Activated T-helper 1 cell treated with anti-CD3 and anti-CD28 coated beads, Interleukin-12 subunit alpha, Interleukin-12 subunit beta, Interleukin-2, Interleukin-4 antibody, amounts not matched to agents 30 ng/mL and 10 ng/mL and 1 ng/mL, durations not matched to agents 14 hours and 24 hours and 36 hours (primary cell): ENCODE results near the gene HPCA. TPM values are rescaled to one million over a fixed set of nuclear protein-coding genes. Genes with fewer than 3 reads are reported as not detected.

ENCODE experiments used
- DNase-seq: peaks from one replicate; pipeline ENCODE4 v3.0.0; 2021; ENCODE audit warnings: low spot score
- H3K27ac Mint-ChIP-seq: one replicate; pipeline ENCODE4 v1.8.0; 2021; ENCODE audit warnings: mild to moderate bottlenecking, mixed read lengths
- H3K27me3 Mint-ChIP-seq: one replicate; pipeline ENCODE4 v1.8.0; 2022; ENCODE audit warnings: mild to moderate bottlenecking, moderate library complexity, mixed read lengths; ENCODE audit not compliant: insufficient read depth
- H3K36me3 Mint-ChIP-seq: one replicate; pipeline ENCODE4 v1.8.0; 2021; ENCODE audit warnings: low read depth, mixed read lengths
- H3K4me1 Mint-ChIP-seq: one replicate; pipeline ENCODE4 v1.8.0; 2021; ENCODE audit warnings: low read depth, mixed read lengths
- H3K4me3 Mint-ChIP-seq: one replicate; pipeline ENCODE4 v1.8.0; 2021; ENCODE audit warnings: mild to moderate bottlenecking, moderate library complexity, mixed read lengths
- H3K9me3 Mint-ChIP-seq: one replicate; pipeline ENCODE4 v1.8.0; 2021; ENCODE audit warnings: mixed read lengths
- intact Hi-C: fragments of 100-400 bp; cut with micrococcal nuclease; formaldehyde crosslinking; loops from one replicate; pipeline ENCODE4 v1.15.1; 2024
- total RNA-seq: library from RNA; stranded (reverse); gene quantifications from 2 replicates; pipeline ENCODE4 v1.2.3, GENCODE V29; 2022

The HPCA gene
- total RNA-seq, 1 donor from 2014 or later: not detected

DNA sequence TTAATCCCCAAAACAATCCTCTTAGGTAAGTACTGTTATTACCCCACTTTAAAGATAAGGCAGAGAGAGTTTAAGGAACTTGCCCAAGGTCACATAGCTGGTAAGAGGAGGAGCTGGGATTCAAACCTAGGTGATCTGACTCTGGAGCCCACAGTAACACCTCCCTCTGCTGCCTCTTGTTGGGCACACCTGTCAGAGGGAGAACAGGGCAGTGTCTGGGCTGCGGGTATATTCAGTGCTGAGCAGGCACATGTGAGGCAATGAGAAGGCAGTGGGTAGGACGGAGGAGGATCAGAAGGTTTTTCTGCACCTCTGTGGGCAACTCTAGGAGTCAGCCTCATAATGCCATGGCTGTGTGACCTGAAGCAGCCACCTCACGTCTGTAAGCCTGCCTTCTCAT, 1.8 kb downstream of the HPCA start:
- Mint-ChIP-seq H3K4me3 (no peak overlapping the region), H3K9me3 (no peaks in the 10 kb centered on the region), H3K36me3 (peaks cover 1% of the 10 kb centered on the region), H3K4me1 (peaks cover 13% of the 10 kb centered on the region), H3K27me3 (peaks cover 75% of the 10 kb centered on the region), H3K27ac (no peak overlapping the region)
- no peak for DNase-seq
- intact Hi-C loops: no loop called here

DNA sequence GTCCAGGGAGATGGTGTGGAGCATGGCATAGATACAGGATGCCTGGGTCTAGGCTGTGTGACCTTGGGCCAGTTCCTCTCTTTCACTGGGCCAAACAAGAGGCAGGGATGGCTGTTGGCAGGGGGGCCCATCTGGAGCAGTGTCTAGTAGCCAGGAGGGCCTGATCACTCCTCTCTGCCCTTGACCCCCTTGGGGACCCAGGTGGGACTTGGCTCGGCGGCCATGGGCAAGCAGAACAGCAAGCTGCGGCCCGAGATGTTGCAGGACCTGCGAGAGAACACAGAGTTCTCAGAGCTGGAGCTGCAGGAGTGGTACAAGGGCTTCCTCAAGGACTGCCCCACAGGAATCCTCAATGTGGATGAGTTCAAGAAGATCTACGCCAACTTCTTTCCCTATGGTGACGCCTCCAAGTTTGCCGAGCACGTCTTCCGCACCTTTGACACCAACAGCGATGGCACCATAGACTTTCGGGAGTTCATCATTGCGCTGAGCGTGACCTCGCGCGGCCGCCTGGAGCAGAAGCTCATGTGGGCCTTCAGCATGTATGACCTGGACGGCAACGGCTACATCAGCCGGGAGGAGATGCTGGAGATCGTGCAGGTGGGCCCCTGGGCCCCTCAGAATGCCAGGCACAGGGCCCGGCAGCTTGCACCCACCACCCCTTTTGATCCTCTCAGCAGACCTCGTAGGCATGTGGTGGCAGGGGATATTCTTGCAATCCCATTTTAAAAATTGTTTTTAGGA, 2.6 kb downstream of the HPCA start:
- Mint-ChIP-seq H3K27ac (no peak overlapping the region), H3K27me3 (peaks cover 73% of the 10 kb centered on the region), H3K4me3 (no peak overlapping the region), H3K9me3 (no peaks in the 10 kb centered on the region), H3K36me3 (peaks cover 1% of the 10 kb centered on the region), H3K4me1 (peaks cover 13% of the 10 kb centered on the region)
- DNase-seq: no peak
- intact Hi-C loops: no loop called here

DNA sequence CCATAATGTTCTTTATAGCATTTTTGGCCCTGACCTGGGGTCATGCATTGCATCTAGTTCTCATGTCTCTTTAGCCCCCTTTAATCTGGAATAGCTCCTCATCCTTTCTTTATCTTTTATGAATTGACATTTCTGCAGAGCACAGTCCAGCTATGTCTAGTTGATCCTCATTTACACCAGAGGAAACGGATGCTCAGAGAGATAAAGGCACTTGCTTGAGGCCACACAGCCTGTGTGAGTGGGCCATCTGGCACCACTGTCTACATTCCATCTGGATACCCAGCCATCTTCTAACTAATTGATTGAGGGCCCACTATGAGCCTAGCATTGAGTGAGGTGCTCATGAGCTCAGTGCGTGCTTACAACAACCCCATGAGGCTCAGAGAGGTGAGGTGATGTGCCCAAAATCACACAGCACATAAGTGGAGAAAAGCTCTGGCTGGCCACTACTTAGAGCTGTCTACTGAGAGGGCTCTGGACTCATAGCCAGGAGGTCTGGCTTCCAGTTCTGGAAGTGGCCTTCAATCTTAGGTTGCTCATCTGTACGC, 3.5 kb downstream of the HPCA start:
- H3K27ac Mint-ChIP-seq: no peak overlapping the region
- H3K4me3 Mint-ChIP-seq: no peak overlapping the region
- no peak for DNase-seq
- intact Hi-C loops: no loop called here
- H3K4me1 Mint-ChIP-seq: peaks cover 13% of the 10 kb centered on the region
- H3K36me3 Mint-ChIP-seq: peaks cover 1% of the 10 kb centered on the region
- H3K9me3 Mint-ChIP-seq: no peaks in the 10 kb centered on the region
- peaks cover 67% of the 10 kb centered on the region for H3K27me3 Mint-ChIP-seq

DNA sequence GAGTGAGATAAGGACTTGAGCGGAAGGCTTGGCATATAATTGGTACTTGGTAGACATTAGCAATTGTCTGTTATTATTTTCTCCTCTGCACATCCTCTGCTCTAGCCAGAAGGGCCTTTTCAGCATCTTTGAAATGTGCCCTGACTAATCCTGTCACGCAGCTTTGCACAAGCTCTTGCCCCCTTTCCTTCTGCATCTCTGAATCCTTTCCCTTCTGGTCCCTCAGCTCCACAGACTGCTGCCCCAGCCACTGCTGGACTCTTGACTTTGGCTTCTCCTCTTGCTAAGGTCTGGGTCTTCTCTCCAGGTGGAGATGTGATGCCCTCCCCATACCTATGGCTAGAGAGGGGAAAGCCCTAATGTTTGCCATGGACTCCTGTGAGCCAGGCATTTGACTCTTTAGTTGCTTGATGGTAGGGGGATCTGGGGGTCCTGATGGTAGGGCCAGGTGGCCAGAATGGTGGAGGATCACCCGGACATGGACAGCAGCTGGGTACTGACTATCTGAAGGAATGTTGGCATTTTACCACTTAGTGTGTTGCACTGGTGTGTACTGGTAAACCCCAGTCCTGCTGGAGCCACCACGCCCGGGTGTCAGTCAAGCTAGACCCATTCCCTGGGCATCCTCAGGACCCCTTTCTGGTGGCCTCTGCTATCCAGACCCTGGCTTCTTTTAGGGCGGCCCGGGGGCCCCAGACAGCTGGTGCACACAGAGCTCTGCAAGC, 4.4 kb downstream of the HPCA start:
- H3K9me3 Mint-ChIP-seq: no peaks in the 10 kb centered on the region
- no peak for DNase-seq
- H3K36me3 Mint-ChIP-seq: peaks cover 1% of the 10 kb centered on the region
- H3K27me3 Mint-ChIP-seq: peaks cover 59% of the 10 kb centered on the region
- peaks cover 9% of the 10 kb centered on the region for H3K4me1 Mint-ChIP-seq
- H3K27ac Mint-ChIP-seq: no peak overlapping the region
- intact Hi-C loops: no loop called here
- H3K4me3 Mint-ChIP-seq: no peak overlapping the region

DNA sequence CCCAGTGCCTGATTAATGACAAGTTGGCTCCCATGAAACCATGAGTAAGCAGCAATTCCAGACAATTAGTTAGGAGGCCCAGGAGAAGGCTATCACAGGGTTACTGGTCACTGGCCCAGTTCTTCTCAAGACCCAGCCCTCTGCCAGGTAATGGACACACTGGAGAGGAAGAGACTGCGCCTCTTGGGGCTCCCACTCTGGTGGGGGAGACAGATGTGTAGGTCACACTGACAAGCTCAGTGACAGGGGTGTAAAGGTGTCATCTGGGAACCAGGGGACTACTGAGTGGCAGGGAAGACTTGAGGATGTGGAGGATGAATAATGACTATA, 4.9 kb downstream of the HPCA start:
- H3K36me3 Mint-ChIP-seq: peaks cover 1% of the 10 kb centered on the region
- DNase-seq: no peak
- peaks cover 58% of the 10 kb centered on the region for H3K27me3 Mint-ChIP-seq
- H3K4me1 Mint-ChIP-seq: peaks cover 9% of the 10 kb centered on the region
- H3K27ac Mint-ChIP-seq: no peak overlapping the region
- no peaks in the 10 kb centered on the region for H3K9me3 Mint-ChIP-seq
- intact Hi-C loops: no loop called here
- no peak overlapping the region for H3K4me3 Mint-ChIP-seq

DNA sequence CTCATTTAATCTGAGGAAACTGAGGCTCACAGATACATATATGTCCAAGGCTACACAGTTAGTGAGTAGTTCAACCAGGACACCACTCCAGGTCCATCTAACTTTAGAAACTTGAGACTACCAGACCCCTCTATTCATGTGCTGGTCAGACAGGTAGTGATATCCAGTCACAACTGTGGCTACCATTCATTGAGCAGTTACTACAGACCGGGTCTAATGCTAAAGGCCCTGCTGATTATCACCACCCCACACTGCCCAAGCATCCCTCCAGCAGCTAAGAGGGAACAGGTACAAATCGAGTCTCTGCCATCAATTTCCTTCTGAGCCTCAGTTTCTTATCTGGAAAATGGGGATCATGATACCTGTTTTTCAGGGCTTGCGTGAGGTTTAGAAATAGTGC, 5.3 kb downstream of the HPCA start:
- H3K4me3 Mint-ChIP-seq: no peak overlapping the region
- peaks cover 1% of the 10 kb centered on the region for H3K36me3 Mint-ChIP-seq
- H3K9me3 Mint-ChIP-seq: no peaks in the 10 kb centered on the region

DNA sequence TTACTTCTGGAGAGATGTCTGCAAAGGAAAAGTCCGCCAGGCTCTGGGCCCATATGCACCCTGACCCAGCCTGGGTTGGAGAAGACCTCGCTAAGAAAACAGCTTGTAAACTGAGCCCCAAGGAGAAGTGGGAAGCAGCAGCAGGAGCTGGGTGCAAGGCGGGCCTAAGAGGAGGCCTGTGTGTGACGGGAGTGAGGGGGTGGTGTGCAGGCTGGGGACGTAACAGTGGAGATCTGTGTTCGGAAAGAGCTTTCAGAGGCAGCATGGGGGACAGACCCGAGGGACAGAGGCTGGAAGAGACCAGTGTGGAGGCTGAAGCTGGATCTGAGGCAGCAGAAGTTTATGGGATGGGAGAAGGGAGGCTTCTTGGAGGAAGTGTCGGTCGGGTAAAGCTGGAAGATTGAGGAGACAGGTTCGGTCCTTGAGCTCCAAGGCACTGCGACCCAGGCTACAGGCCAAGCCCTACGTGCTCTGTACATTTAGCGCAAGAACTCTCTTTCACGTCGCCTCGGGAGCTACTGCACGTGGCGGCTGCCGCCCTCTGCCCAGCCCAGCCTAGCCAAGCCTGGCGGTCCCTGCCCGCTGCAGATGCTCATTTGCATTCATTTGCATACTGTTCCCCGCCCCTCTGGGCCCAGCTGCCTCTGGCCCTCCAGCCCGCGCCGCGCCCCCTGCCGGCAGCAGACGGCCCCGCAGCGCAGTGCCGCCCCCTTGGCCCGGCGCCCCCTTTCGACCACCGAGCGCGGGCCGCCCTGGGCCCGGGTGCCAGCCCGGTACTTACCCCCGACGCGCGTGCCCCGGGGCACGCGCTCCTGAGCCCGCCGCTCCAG, 6.3 kb downstream of the HPCA start:
- H3K4me1 Mint-ChIP-seq: peaks cover 9% of the 10 kb centered on the region
- H3K4me3 Mint-ChIP-seq: peak overlapping the region; percentile 19
- no peak for DNase-seq
- intact Hi-C loops: no loop called here
- peaks cover 1% of the 10 kb centered on the region for H3K36me3 Mint-ChIP-seq
- peaks cover 58% of the 10 kb centered on the region for H3K27me3 Mint-ChIP-seq
- no peaks in the 10 kb centered on the region for H3K9me3 Mint-ChIP-seq
- H3K27ac Mint-ChIP-seq: no peak overlapping the region

More for the DNA sequence above, 5.3 kb downstream of the HPCA start:
- DNase-seq: no peak
- intact Hi-C loops: no loop called here
- H3K27ac Mint-ChIP-seq: no peak overlapping the region
- peaks cover 9% of the 10 kb centered on the region for H3K4me1 Mint-ChIP-seq
- peaks cover 61% of the 10 kb centered on the region for H3K27me3 Mint-ChIP-seq

DNA sequence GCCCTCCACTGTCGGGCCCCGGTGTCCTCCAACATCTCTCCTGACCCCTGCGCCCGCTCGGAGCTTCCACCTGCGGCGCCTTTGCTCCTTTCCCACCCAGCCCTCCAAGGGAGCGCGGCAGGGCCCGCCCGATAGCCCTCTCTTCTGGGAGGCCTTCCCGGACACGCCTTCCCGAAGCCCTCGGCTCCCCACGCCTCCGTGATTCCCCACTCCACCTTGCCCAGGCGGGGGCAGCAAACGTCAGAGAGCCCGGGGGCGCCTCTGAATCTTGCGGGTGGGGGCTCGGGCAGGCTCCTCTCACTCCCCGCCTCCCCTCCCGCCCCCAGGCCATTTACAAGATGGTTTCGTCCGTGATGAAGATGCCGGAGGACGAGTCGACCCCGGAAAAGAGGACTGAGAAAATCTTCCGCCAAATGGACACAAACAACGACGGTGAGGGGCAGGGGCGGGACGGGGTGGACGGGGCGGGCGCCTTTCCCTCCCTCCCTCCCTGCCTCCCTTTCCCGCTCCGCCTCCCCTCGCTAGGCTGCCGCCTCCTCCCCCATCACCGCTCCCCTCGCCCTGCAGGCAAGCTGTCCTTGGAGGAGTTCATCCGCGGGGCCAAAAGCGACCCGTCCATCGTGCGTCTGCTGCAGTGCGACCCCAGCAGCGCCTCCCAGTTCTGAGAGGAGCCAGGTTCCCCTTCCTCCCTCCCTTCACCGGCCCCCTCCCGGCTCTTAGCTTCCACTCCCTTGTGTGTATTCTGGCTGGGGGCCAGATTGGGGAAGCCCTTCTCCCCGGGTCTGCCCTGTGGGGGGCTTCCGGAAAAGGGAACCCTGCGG, 7.1 kb downstream of the HPCA start:
- peaks cover 1% of the 10 kb centered on the region for H3K36me3 Mint-ChIP-seq

DNA sequence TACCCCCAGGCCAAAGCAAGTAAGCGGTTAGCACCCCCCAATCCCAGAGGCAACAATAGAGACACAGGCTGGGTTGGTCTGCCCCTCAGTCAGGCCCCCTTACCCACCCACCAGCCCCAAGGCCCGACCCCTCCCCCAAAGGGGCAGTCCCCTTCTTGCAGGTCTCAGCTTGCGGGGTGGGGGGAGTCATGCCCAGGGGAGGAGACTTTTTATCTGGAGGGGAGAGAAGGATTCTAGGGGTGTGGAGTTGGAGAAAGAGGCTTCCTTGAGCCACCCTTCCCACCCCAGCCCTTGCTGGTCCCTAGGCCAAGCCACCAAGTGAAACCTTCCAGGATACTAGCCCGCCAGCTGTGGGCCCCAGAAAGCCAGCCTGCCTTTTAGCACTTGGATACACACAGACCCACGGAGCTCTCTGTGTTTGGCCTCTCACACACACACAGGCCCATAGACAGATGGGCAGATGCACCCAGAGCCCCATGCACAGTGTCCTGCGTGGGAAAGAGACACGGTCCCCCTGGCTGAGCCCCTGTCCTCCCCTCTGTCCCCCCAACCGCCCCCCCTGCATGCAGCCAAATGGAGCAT, 7.8 kb downstream of the HPCA start:
- DNase-seq: no peak
- Mint-ChIP-seq H3K27me3 (peaks cover 62% of the 10 kb centered on the region), H3K9me3 (no peaks in the 10 kb centered on the region), H3K27ac (no peak overlapping the region), H3K4me1 (peaks cover 9% of the 10 kb centered on the region), H3K4me3 (no peak overlapping the region), H3K36me3 (peaks cover 1% of the 10 kb centered on the region)
- intact Hi-C loops: no loop called here

More for the DNA sequence above, 7.1 kb downstream of the HPCA start:
- no peak for DNase-seq
- intact Hi-C loops: no loop called here
- Mint-ChIP-seq H3K27me3 (peaks cover 56% of the 10 kb centered on the region), H3K9me3 (no peaks in the 10 kb centered on the region), H3K27ac (no peak overlapping the region), H3K4me1 (peaks cover 9% of the 10 kb centered on the region), H3K4me3 (peak overlapping the region; percentile 26)

DNA sequence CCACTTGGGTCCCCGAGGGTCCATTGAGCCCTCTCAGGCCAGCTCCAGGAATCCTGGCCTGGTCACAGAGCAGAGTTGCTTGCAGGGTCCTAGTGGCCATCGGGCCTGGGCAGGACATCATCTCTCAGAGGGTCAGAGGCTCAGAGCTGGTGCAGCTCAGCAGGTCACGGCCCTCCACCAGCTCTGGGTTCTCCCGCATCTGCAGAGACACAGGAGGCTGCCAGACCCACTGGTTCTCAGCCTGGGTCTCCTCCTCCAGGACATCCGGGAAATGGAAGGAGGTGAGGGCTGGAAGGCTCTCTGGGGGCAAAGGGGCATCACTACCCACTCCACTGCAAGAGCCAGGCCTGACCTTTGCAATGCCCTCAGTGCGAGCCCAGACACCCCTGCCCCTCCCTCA, 8.4 kb downstream of the HPCA start:
- peaks cover 1% of the 10 kb centered on the region for H3K36me3 Mint-ChIP-seq
- peaks cover 9% of the 10 kb centered on the region for H3K4me1 Mint-ChIP-seq
- H3K27me3 Mint-ChIP-seq: peaks cover 61% of the 10 kb centered on the region
- H3K9me3 Mint-ChIP-seq: no peaks in the 10 kb centered on the region
- no peak for DNase-seq
- intact Hi-C loops: no loop called here
- H3K27ac Mint-ChIP-seq: no peak overlapping the region
- H3K4me3 Mint-ChIP-seq: no peak overlapping the region

DNA sequence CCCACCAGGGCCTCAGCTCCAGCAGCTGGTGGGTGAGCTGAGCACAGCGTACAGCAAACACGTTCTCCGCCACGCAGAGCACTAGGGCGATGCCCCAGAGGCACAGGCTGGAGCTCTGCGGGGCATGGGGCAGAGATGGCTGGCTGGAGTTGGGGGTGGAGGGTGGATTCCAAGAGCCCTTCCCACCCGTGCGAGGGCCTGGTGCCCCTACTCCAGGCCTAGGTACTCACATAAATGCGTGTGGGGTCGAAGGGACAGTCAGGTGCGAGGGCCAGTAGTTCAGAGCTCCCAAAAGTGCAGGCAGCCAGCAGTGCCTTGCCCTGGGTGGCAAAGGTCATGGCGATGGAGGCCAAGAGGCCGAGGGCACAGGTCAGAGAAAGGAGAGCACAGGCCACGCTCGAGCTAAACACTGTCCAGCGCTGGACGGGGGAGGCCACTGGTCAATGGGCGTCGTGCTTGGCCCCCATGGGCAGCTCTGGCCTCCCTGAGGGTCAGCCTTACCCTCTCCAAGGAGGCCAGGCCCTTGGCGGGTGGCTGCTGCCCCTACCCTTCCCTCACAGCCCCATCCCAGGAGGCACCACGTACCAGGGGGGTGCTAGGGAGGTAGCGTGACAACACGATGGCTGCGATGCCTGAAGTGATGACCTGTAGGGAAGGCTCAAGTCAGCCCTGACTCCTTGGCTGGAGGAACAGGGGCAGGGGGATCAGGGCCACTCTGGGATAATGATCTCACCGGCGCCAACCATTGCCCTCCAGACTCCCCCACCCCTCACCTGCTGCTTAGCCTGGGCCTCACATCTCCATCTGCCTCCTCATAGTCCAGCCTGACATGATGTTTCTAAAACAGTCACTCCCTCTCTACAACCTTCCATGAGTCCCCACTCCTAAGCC, 9.3 kb downstream of the HPCA start:
- peaks cover 9% of the 10 kb centered on the region for H3K4me1 Mint-ChIP-seq
- H3K27me3 Mint-ChIP-seq: peaks cover 56% of the 10 kb centered on the region
- intact Hi-C loops: no loop called here
- no peaks in the 10 kb centered on the region for H3K9me3 Mint-ChIP-seq
- H3K4me3 Mint-ChIP-seq: no peak overlapping the region
- no peak for DNase-seq
- H3K27ac Mint-ChIP-seq: no peak overlapping the region
- no peaks in the 10 kb centered on the region for H3K36me3 Mint-ChIP-seq
